GM23248 (cell line): Measurements from ENCODE around the gene NRDE2. TPM values are rescaled to one million over a fixed set of nuclear protein-coding genes. Genes with fewer than 3 reads are reported as not detected.
"Not testable (repeated sequence)": the region's sequence is repeated elsewhere in the genome, so short reads cannot be mapped to it uniquely, and the experiment has no call there.

ENCODE experiments used
- DNase-seq: peaks from one replicate; pipeline ENCODE4 v3.0.0-alpha.2; 2015
- H2AFZ ChIP-seq: fragments of 200-600 bp; sonication (generic); 2 replicates; pipeline ENCODE4 v1.6.1; 2016; ENCODE audit warnings: antibody characterized with exemption
- H3F3A ChIP-seq: fragments of 200-600 bp; sonication (generic); 2 replicates; pipeline ENCODE4 v1.6.1; 2016; ENCODE audit warnings: mild to moderate bottlenecking, antibody characterized with exemption, mixed run types; ENCODE audit not compliant: insufficient read depth
- H3K27ac ChIP-seq: fragments of 200-600 bp; sonication (generic); 2 replicates; pipeline ENCODE4 v1.5.1; 2016; ENCODE audit warnings: mild to moderate bottlenecking
- H3K27me3 ChIP-seq: fragments of 200-600 bp; sonication (generic); replicated peaks from 2 replicates; pipeline ENCODE4 v1.6.1; 2016; ENCODE audit warnings: mild to moderate bottlenecking; ENCODE audit not compliant: insufficient read depth
- H3K36me3 ChIP-seq: fragments of 200-600 bp; sonication (generic); 2 replicates; pipeline ENCODE4 v1.6.1; 2016; ENCODE audit warnings: low read depth, mild to moderate bottlenecking
- H3K4me1 ChIP-seq: fragments of 200-600 bp; sonication (generic); 2 replicates; pipeline ENCODE4 v1.6.1; 2016; ENCODE audit warnings: mild to moderate bottlenecking; ENCODE audit not compliant: insufficient read depth
- H3K4me2 ChIP-seq: fragments of 200-600 bp; sonication (generic); one replicate; pipeline ENCODE4 v1.6.1; 2016; ENCODE audit warnings: mild to moderate bottlenecking; ENCODE audit not compliant: unreplicated experiment
- H3K4me3 ChIP-seq: fragments of 200-600 bp; sonication (generic); 2 replicates; pipeline ENCODE4 v1.5.1; 2016; ENCODE audit warnings: mild to moderate bottlenecking
- H3K79me2 ChIP-seq: fragments of 200-600 bp; sonication (generic); 2 replicates; pipeline ENCODE4 v1.6.1; 2016; ENCODE audit warnings: mild to moderate bottlenecking; ENCODE audit not compliant: insufficient read depth
- H3K9ac ChIP-seq: fragments of 200-600 bp; sonication (generic); 2 replicates; pipeline ENCODE4 v1.6.1; 2016; ENCODE audit warnings: mild to moderate bottlenecking
- H3K9me2 ChIP-seq: fragments of 200-600 bp; sonication (generic); 2 replicates; pipeline ENCODE4 v1.6.1; 2016; ENCODE audit warnings: mixed run types, mild to moderate bottlenecking, moderate library complexity; ENCODE audit not compliant: insufficient read depth
- H3K9me3 ChIP-seq: fragments of 200-600 bp; sonication (generic); one replicate; pipeline ENCODE4 v1.6.1; 2017; ENCODE audit warnings: low read depth
- H4K20me1 ChIP-seq: fragments of 200-600 bp; sonication (generic); 2 replicates; pipeline ENCODE4 v1.6.0; 2016; ENCODE audit not compliant: insufficient read depth
- EZH2 ChIP-seq: fragments of 200-600 bp; sonication (generic); IDR thresholded peaks from 2 replicates; pipeline ENCODE4 v1.6.1; 2018; ENCODE audit warnings: antibody characterized with exemption, mild to moderate bottlenecking; ENCODE audit not compliant: insufficient read depth, poor library complexity, severe bottlenecking
- EZH2phosphoT487 ChIP-seq: fragments of 200-600 bp; sonication (generic); IDR thresholded peaks from 2 replicates; pipeline ENCODE4 v1.6.1; 2018; ENCODE audit warnings: antibody characterized with exemption, moderate library complexity, mild to moderate bottlenecking, low read depth; ENCODE audit not compliant: insufficient read depth
- WGBS, 2 experiments: methylation state at CpG; one replicate each; pipeline ENCODE4 v1.1.6; 2015 to 2017; ENCODE audit warnings: low lambda C conversion rate in 2 of 2, low coverage in 1 of 2; ENCODE audit errors: missing lambda C conversion rate in 2 of 2; 5-methylcytosine and 5-hydroxymethylcytosine counted together
- in situ Hi-C: fragments of 300-500 bp; cut with MboI; formaldehyde crosslinking; loops from 2 replicates; pipeline ENCODE4 v1.15.0; 2020
- polyA plus RNA-seq: library from polyadenylated mRNA; unstranded; fragments of >200 nt; fragmentation: Nextera tagmentation; extraction: Ambion mirVana; gene quantifications from 2 replicates; pipeline ENCODE4 v1.2.1, GENCODE V29; 2016
- total RNA-seq: library from RNA; depleted of rRNA; stranded (reverse); fragments of >200 nt; shearing (Covaris generic); gene quantifications from 2 replicates; pipeline ENCODE4 v1.2.3, GENCODE V29; 2014; rRNA removed

The NRDE2 gene
- total and polyA plus RNA-seq, 2 experiments from 2014 or later = 9.4 to 10.2 TPM

DNA sequence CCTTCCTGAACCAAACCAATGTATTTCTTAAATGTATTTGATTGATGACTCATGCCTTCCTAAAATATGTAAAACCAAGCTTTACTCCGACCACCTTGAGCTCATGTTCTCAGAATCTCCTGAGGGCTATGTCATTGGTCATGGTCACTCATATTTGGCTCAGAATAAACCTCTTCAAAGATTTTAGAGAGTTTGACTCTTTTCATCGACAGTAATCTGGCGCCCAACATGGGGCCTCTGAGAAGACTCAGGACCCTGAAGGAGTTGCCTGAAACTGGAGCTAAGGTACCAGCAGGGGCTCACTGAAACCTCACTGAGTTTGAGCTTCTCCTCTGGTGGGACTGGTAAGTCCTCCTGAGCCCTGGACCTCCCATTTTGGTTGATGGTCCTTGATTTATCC lies 92.6 kb downstream of the NRDE2 start:
- Histone ChIP-seq H3K79me2 (no peaks in the 10 kb centered on the region), H3F3A (no peaks in the 10 kb centered on the region), H3K4me2 (no peak overlapping the region), H3K9me2 (no peaks in the 10 kb centered on the region), H3K27me3 (peaks cover 4% of the 10 kb centered on the region; the same call in 1 of the 2 replicates), H3K9me3 (peaks cover 7% of the 10 kb centered on the region), H3K4me3 (no peak overlapping the region), H4K20me1 (no peaks in the 10 kb centered on the region), H3K27ac (no peak overlapping the region), H3K4me1 (no peaks in the 10 kb centered on the region), H3K9ac (no peak overlapping the region), H3K36me3 (no peaks in the 10 kb centered on the region), H2AFZ (no peak overlapping the region)
- WGBS, 2 experiments = 48 to 52% methylated on average over 3 of the region's 3 CpGs
- no peak for DNase-seq
- TF ChIP-seq EZH2 (no peak), EZH2phosphoT487 (no peak)
- in situ Hi-C loops = no loop called here

DNA sequence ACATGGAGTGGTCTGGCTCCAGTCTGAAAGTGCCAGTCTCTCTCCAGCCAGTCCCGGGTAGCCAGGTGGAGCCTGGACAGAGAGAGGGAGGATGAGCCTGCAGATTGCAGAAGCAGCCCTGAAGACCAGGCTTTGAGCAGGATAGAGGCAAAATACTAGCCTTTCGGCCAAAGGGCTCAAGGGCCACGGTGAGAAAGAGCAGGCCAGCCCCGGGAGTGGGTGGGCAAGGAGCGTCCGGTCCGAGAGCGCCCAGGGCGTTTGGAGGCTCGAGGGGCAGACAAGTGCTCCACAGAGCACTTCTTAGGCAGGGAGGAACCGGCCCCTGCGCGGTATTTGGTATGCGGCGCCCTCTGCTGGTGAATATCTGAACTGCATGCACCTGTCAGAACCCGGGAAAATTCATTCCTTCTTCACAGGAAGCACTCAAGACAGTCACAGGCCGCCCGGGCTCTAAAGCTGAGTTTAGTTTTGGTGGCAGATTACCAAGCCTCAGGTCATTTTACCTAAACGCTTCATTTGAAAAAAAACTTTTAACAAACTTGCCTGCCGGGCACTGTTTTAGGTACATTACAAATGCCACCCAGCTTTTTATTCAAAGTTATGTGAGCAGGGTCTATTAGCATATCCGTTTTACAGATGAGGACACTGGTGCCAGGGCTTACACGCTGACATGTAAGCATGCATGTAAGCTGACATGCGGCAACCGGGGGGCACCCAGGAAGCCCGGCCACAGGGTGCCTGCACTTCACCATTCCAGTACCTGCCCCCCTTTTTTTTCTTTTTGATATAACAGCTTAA lies 96.4 kb downstream of the NRDE2 start:
- Histone ChIP-seq H3K4me1 (no peaks in the 10 kb centered on the region), H4K20me1 (no peaks in the 10 kb centered on the region), H2AFZ (0 out of 2 replicates have a peak overlapping the region, but pooled peaks have one; percentile 20), H3K9me3 (peaks cover 7% of the 10 kb centered on the region), H3K4me3 (no peak overlapping the region), H3K36me3 (no peaks in the 10 kb centered on the region), H3K79me2 (no peaks in the 10 kb centered on the region), H3K4me2 (no peak overlapping the region), H3K9ac (no peak overlapping the region), H3K27ac (no peak overlapping the region), H3K9me2 (no peaks in the 10 kb centered on the region), H3F3A (no peaks in the 10 kb centered on the region), H3K27me3 (peaks cover 16% of the 10 kb centered on the region; the same call in 1 of the 2 replicates)
- WGBS, 2 experiments = 11 to 13% methylated on average over 25 of the region's 25 CpGs
- TF ChIP-seq EZH2phosphoT487 = no peak
- no peak for TF ChIP-seq EZH2
- DNase-seq = peak; percentile 72
- in situ Hi-C loops = no loop called here

DNA sequence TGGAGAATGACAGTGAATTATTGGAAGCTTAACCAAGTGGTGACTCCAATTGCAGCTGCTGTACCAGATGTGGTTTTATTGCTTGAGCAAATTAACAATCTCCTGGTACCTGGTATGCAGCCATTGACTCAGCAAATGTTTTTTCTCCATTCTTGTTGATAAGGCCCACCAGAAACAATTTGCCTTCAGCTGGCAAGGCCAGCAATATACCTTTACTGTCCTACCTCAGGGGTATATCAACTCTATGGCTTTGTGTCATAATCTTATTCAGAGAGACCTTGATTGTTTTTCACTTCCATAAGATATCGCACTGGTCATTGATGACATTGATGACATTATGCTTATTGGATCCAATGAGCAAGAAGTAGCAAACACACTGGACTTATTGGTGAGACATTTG lies 101.8 kb downstream of the NRDE2 start:
- H3K27me3 ChIP-seq = peaks cover 16% of the 10 kb centered on the region; the same call in 1 of the 2 replicates
- not testable (repeated sequence) for H3K4me3 ChIP-seq, H3K4me1 ChIP-seq, H3K79me2 ChIP-seq, H3K36me3 ChIP-seq, H3K9me2 ChIP-seq, H3F3A ChIP-seq, H2AFZ ChIP-seq, H3K9me3 ChIP-seq, H3K27ac ChIP-seq, H3K9ac ChIP-seq, H4K20me1 ChIP-seq, DNase-seq, H3K4me2 ChIP-seq
- in situ Hi-C loops = loop anchor here (10.0 kb wide), 1 partner anchor 255 kb away; no protein-coding TSS in a partner anchor
- 57 to 89% methylated on average over 1 of the region's 1 CpG for WGBS, 2 experiments

DNA sequence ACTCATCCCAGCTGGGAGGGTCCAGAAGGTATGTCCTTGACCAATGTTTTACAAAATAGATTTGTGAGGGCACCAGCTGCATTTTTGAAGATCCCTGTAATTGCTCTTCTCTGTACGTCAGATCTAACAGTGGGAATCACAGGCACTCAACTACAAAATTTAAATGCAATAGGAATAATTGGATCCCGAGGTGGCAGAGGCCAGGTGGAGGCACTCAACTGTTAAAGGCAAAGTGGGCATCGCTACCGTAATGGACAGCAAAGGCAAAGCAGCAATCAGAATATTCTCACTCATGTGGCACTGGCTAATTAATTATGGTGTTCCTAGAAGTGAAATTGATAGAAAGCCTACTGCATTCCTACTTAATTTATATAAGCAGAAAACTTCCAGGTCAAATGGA lies 103.3 kb downstream of the NRDE2 start:
- in situ Hi-C loops = loop anchor here (10.0 kb wide), 1 partner anchor 254 kb away; no protein-coding TSS in a partner anchor
- Histone ChIP-seq H3K4me1 (no peaks in the 10 kb centered on the region), H3K27me3 (peaks cover 5% of the 10 kb centered on the region; the same call in 1 of the 2 replicates), H3K4me2 (no peak overlapping the region), H3K9ac (no peak overlapping the region), H3K79me2 (no peaks in the 10 kb centered on the region), H3K4me3 (no peak overlapping the region), H2AFZ (no peak overlapping the region), H3K36me3 (no peaks in the 10 kb centered on the region), H3F3A (no peaks in the 10 kb centered on the region), H3K27ac (no peak overlapping the region), H4K20me1 (no peaks in the 10 kb centered on the region), H3K9me3 (no peaks in the 10 kb centered on the region), H3K9me2 (no peaks in the 10 kb centered on the region)
- WGBS, 2 experiments = 55 to 57% methylated on average over 4 of the region's 4 CpGs
- TF ChIP-seq EZH2 = no peak
- TF ChIP-seq EZH2phosphoT487 = no peak
- DNase-seq = no peak

Other genes with a start within 250 kb of the NRDE2 start
- gene PSMC1, start 75.4 kb downstream of the NRDE2 start, total RNA-seq = 132 and 154 TPM in 2 replicates
- gene PSMC1, start 75.4 kb downstream of the NRDE2 start, polyA plus RNA-seq = 167 and 179 TPM in 2 replicates
- gene CALM1, start 65.1 kb upstream of the NRDE2 start, total RNA-seq = 281 and 307 TPM in 2 replicates
- 782 and 785 TPM in 2 replicates for gene CALM1, start 65.1 kb upstream of the NRDE2 start, polyA plus RNA-seq